ENCODE data around the gene RAB11FIP3.
A peak's percentile ranks its signal among the peaks of the same experiment; 100 is the strongest.

Gene RAB11FIP3

GRCh38 chr16:426115-426905 is 861 bp downstream of the RAB11FIP3 start:
- Histone ChIP-seq H3K4me3 (ENCODE audit: low read length in 2 of 2) (peak overlapping the region; percentile 3 to 84), H3K9ac (ENCODE audit: low read length in 2 of 2) (peak overlapping the region; percentile 60 to 64), H3K36me3 (ENCODE audit: control insufficient read depth in 2 of 2, insufficient read depth in 2 of 2, low read length in 2 of 2) (peaks cover 0 to 3% of the 10 kb centered on the region in 2 donors), H3K27ac (ENCODE audit: low read length) (no peak overlapping the region), H3K9me3 (ENCODE audit: control insufficient read depth in 2 of 2, low read length in 2 of 2) (no peaks in the 10 kb centered on the region), H3K4me1 (ENCODE audit: control insufficient read depth, insufficient read depth, low read length) (peaks cover 28% of the 10 kb centered on the region), H3K27me3 (ENCODE audit: control insufficient read depth in 1 of 2, insufficient read depth in 2 of 2, low read length in 2 of 2) (no peaks in the 10 kb centered on the region)

DNA sequence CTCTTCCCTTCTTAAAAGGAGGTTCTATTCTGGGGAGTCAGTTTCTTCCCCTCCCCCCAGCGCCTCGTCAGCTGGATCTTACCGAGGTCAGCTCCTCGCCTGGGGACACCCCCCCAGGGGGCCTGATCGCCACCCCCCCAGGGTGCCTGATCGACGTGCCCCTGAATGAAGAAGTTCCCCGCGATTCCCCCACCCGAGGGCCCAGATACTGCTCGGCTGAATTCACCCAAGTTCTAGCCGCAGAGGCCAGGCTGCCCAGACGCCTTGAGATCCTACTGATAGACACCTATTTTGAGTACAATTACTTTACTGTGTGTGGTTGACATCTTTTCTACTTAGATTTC is 1.4 kb downstream of the RAB11FIP3 start:
- Histone ChIP-seq H3K27ac (ENCODE audit: low read length) (no peak overlapping the region), H3K9me3 (ENCODE audit: control insufficient read depth in 2 of 2, low read length in 2 of 2) (no peaks in the 10 kb centered on the region), H3K9ac (ENCODE audit: low read length in 2 of 2) (peak overlapping the region; percentile 60 to 64), H3K4me3 (ENCODE audit: low read length in 2 of 2) (peak overlapping the region; percentile 3 to 84), H3K4me1 (ENCODE audit: control insufficient read depth, insufficient read depth, low read length) (peaks cover 28% of the 10 kb centered on the region), H3K36me3 (ENCODE audit: control insufficient read depth in 2 of 2, insufficient read depth in 2 of 2, low read length in 2 of 2) (peaks cover 0 to 3% of the 10 kb centered on the region in 2 donors), H3K27me3 (ENCODE audit: control insufficient read depth in 1 of 2, insufficient read depth in 2 of 2, low read length in 2 of 2) (no peaks in the 10 kb centered on the region)

GRCh38 chr16:427250-427649 is 1.8 kb downstream of the RAB11FIP3 start:
- Histone ChIP-seq H3K36me3 (ENCODE audit: control insufficient read depth in 2 of 2, insufficient read depth in 2 of 2, low read length in 2 of 2) (peaks cover 0 to 3% of the 10 kb centered on the region in 2 donors), H3K4me1 (ENCODE audit: control insufficient read depth, insufficient read depth, low read length) (peaks cover 28% of the 10 kb centered on the region), H3K9me3 (ENCODE audit: control insufficient read depth in 2 of 2, low read length in 2 of 2) (no peaks in the 10 kb centered on the region), H3K27ac (ENCODE audit: low read length) (no peak overlapping the region), H3K4me3 (ENCODE audit: low read length in 2 of 2) (peak overlapping the region; percentile 3 to 84), H3K27me3 (ENCODE audit: control insufficient read depth in 1 of 2, insufficient read depth in 2 of 2, low read length in 2 of 2) (no peaks in the 10 kb centered on the region), H3K9ac (ENCODE audit: low read length in 2 of 2) (peak overlapping the region; percentile 60 to 64)

GRCh38 chr16:430904-431303 is 5.5 kb downstream of the RAB11FIP3 start:
- Histone ChIP-seq H3K9me3 (ENCODE audit: control insufficient read depth in 2 of 2, low read length in 2 of 2) (no peaks in the 10 kb centered on the region), H3K9ac (ENCODE audit: low read length in 2 of 2) (no peak overlapping the region), H3K4me3 (ENCODE audit: low read length in 2 of 2) (no peak overlapping the region), H3K27me3 (ENCODE audit: control insufficient read depth in 1 of 2, insufficient read depth in 2 of 2, low read length in 2 of 2) (no peaks in the 10 kb centered on the region), H3K4me1 (ENCODE audit: control insufficient read depth, insufficient read depth, low read length) (peaks cover 14% of the 10 kb centered on the region), H3K27ac (ENCODE audit: low read length) (no peak overlapping the region), H3K36me3 (ENCODE audit: control insufficient read depth in 2 of 2, insufficient read depth in 2 of 2, low read length in 2 of 2) (peaks cover 0 to 3% of the 10 kb centered on the region in 2 donors)

DNA sequence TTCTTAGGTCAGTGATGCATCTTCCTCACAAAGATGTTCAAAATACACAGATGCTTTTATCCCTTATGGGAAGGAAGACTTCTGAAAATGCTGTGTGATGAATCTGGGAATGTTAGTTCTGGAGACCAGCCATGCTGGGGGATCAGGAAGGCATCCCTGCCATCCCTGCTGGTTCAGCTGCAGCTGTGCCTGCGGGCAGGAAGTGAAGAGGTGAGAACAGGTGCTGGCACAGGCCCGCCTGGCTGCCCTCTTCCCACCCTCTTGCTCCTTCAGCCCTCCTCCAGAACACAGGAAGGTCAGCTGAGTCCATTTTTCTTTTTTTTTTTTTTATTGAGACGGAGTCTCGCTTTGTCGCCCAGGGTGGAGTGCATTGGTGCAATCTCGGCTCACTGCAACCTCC is 15.2 kb downstream of the RAB11FIP3 start:
- no peaks in the 10 kb centered on the region for H3K9me3 ChIP-seq (ENCODE audit: control insufficient read depth in 2 of 2, low read length in 2 of 2)
- no peaks in the 10 kb centered on the region for H3K4me1 ChIP-seq (ENCODE audit: control insufficient read depth, insufficient read depth, low read length)
- no peak overlapping the region for H3K4me3 ChIP-seq (ENCODE audit: low read length in 2 of 2)
- H3K27me3 ChIP-seq (ENCODE audit: control insufficient read depth in 1 of 2, insufficient read depth in 2 of 2, low read length in 2 of 2), result no peaks in the 10 kb centered on the region
- no peak overlapping the region for H3K27ac ChIP-seq (ENCODE audit: low read length)
- no peak overlapping the region for H3K9ac ChIP-seq (ENCODE audit: low read length in 2 of 2)
- peaks cover 0 to 7% of the 10 kb centered on the region in 2 donors for H3K36me3 ChIP-seq (ENCODE audit: control insufficient read depth in 2 of 2, insufficient read depth in 2 of 2, low read length in 2 of 2)

- Histone ChIP-seq H3K36me3 (ENCODE audit: control insufficient read depth in 2 of 2, insufficient read depth in 2 of 2, low read length in 2 of 2) (peaks cover 0 to 7% of the 10 kb centered on the region in 2 donors), H3K27ac (ENCODE audit: low read length) (no peak overlapping the region), H3K9ac (ENCODE audit: low read length in 2 of 2) (no peak overlapping the region), H3K4me3 (ENCODE audit: low read length in 2 of 2) (no peak overlapping the region), H3K9me3 (ENCODE audit: control insufficient read depth in 2 of 2, low read length in 2 of 2) (no peaks in the 10 kb centered on the region), H3K27me3 (ENCODE audit: control insufficient read depth in 1 of 2, insufficient read depth in 2 of 2, low read length in 2 of 2) (no peaks in the 10 kb centered on the region), H3K4me1 (ENCODE audit: control insufficient read depth, insufficient read depth, low read length) (no peaks in the 10 kb centered on the region)
These were observed 16.0 kb downstream of the RAB11FIP3 start for GRCh38 chr16:441447-441846.

- H3K4me3 ChIP-seq (ENCODE audit: low read length in 2 of 2), result no peak overlapping the region
These were observed 17.5 kb downstream of the RAB11FIP3 start for GRCh38 chr16:442976-443375.

GRCh38 chr16:444027-444426 is 18.6 kb downstream of the RAB11FIP3 start:
- Histone ChIP-seq H3K27ac (ENCODE audit: low read length) (no peak overlapping the region), H3K36me3 (ENCODE audit: control insufficient read depth in 2 of 2, insufficient read depth in 2 of 2, low read length in 2 of 2) (peaks cover 0 to 7% of the 10 kb centered on the region in 2 donors), H3K27me3 (ENCODE audit: control insufficient read depth in 1 of 2, insufficient read depth in 2 of 2, low read length in 2 of 2) (no peaks in the 10 kb centered on the region)

More at GRCh38 chr16:442976-443375, 17.5 kb downstream of the RAB11FIP3 start:
- H3K27ac ChIP-seq (ENCODE audit: low read length), result no peak overlapping the region
- H3K36me3 ChIP-seq (ENCODE audit: control insufficient read depth in 2 of 2, insufficient read depth in 2 of 2, low read length in 2 of 2), result peaks cover 0 to 7% of the 10 kb centered on the region in 2 donors
- no peak overlapping the region for H3K9ac ChIP-seq (ENCODE audit: low read length in 2 of 2)
- no peaks in the 10 kb centered on the region for H3K4me1 ChIP-seq (ENCODE audit: control insufficient read depth, insufficient read depth, low read length)
- H3K9me3 ChIP-seq (ENCODE audit: control insufficient read depth in 2 of 2, low read length in 2 of 2), result no peaks in the 10 kb centered on the region
- no peaks in the 10 kb centered on the region for H3K27me3 ChIP-seq (ENCODE audit: control insufficient read depth in 1 of 2, insufficient read depth in 2 of 2, low read length in 2 of 2)

DNA sequence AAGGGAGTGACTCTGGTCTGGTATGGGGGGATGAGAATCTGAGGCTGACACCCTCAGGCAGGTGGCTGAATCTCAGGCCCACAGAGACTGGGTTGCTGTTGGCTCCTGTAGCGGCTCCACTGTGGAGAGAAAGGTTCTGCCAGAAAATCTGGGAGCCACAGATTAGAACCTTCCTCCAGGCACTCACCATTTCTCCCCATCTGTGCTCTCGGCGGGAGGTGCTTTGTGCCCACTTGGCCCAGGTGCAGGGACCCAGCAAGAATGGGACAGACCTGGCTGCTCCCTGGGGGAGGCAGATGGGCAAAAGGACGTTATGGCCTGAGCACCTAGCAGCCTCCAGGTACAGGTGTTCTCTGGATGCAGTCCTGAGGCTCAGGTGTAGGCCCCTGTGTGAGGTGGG is 20.1 kb downstream of the RAB11FIP3 start:
- H3K4me3 ChIP-seq (ENCODE audit: low read length in 2 of 2), result no peak overlapping the region
- H3K27ac ChIP-seq (ENCODE audit: low read length), result no peak overlapping the region
- H3K36me3 ChIP-seq (ENCODE audit: control insufficient read depth in 2 of 2, insufficient read depth in 2 of 2, low read length in 2 of 2), result peaks cover 0 to 4% of the 10 kb centered on the region in 2 donors
- no peaks in the 10 kb centered on the region for H3K4me1 ChIP-seq (ENCODE audit: control insufficient read depth, insufficient read depth, low read length)
- H3K9ac ChIP-seq (ENCODE audit: low read length in 2 of 2), result no peak overlapping the region
- no peaks in the 10 kb centered on the region for H3K27me3 ChIP-seq (ENCODE audit: control insufficient read depth in 1 of 2, insufficient read depth in 2 of 2, low read length in 2 of 2)
- no peaks in the 10 kb centered on the region for H3K9me3 ChIP-seq (ENCODE audit: control insufficient read depth in 2 of 2, low read length in 2 of 2)

More at GRCh38 chr16:444027-444426, 18.6 kb downstream of the RAB11FIP3 start:
- Histone ChIP-seq H3K9ac (ENCODE audit: low read length in 2 of 2) (no peak overlapping the region), H3K4me1 (ENCODE audit: control insufficient read depth, insufficient read depth, low read length) (no peaks in the 10 kb centered on the region), H3K9me3 (ENCODE audit: control insufficient read depth in 2 of 2, low read length in 2 of 2) (no peaks in the 10 kb centered on the region), H3K4me3 (ENCODE audit: low read length in 2 of 2) (no peak overlapping the region)

DNA sequence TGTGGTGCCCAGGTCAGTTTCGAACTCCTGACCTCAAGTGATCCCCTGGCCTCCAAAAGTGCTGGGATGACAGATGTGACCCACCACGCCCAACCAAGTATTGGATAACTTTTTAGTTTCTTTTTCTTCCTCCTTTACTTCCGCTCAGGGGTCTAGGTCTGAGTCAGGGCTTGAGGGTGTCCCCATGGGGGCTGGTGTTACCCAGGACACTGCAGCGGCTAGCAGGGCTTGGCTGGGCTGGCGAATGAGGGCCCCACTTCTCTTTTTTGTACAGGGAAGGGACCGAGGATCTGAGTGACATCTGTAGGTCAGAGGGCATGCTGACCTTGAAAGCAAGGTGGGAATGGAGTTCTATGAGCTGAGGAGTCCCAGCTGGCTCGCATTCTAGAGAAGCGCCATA is 24.9 kb downstream of the RAB11FIP3 start:
- Histone ChIP-seq H3K9ac (ENCODE audit: low read length in 2 of 2) (no peak overlapping the region), H3K9me3 (ENCODE audit: control insufficient read depth in 2 of 2, low read length in 2 of 2) (no peaks in the 10 kb centered on the region)

DNA sequence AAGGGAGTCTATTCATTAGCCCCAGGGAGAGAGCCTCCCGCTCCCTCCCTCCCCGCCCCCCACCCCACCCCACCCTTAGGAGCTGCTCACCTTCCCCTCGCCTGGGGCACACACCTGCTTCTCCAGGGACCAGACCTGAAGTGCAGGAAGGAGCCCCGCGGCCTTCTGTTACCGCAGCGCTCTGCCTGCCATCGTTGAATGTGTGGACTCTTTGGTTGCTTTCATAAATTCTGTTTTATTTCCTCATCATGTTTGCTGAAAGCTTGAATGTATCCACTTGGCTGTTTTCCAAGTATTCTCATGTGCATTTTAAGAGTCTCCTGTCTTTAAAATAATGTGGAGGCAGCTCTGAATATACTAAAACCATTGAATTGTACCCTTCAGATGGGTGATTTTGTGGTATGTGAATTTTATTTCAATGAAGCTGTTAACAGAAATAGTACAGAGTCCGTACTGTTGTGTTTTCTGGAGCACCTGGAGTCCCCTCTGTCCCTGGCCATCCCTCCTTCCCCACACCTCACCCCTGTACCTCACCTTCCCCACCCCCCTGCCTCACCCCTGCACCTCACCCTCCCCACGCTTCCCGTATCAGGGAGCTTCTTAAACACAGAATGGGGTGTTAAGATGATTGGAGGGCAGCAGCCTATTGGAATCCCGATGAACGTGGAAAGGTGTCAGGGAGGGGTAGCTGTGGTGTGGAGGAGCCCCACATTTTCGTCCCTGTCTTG is 25.5 kb downstream of the RAB11FIP3 start:
- Histone ChIP-seq H3K4me3 (ENCODE audit: low read length in 2 of 2) (no peak overlapping the region), H3K27ac (ENCODE audit: low read length) (no peak overlapping the region), H3K9ac (ENCODE audit: low read length in 2 of 2) (no peak overlapping the region), H3K4me1 (ENCODE audit: control insufficient read depth, insufficient read depth, low read length) (no peaks in the 10 kb centered on the region), H3K27me3 (ENCODE audit: control insufficient read depth in 1 of 2, insufficient read depth in 2 of 2, low read length in 2 of 2) (no peaks in the 10 kb centered on the region), H3K36me3 (ENCODE audit: control insufficient read depth in 2 of 2, insufficient read depth in 2 of 2, low read length in 2 of 2) (no peaks in the 10 kb centered on the region), H3K9me3 (ENCODE audit: control insufficient read depth in 2 of 2, low read length in 2 of 2) (no peaks in the 10 kb centered on the region)

More for the DNA sequence above, 24.9 kb downstream of the RAB11FIP3 start:
- Histone ChIP-seq H3K4me1 (ENCODE audit: control insufficient read depth, insufficient read depth, low read length) (no peaks in the 10 kb centered on the region), H3K27me3 (ENCODE audit: control insufficient read depth in 1 of 2, insufficient read depth in 2 of 2, low read length in 2 of 2) (no peaks in the 10 kb centered on the region), H3K36me3 (ENCODE audit: control insufficient read depth in 2 of 2, insufficient read depth in 2 of 2, low read length in 2 of 2) (no peaks in the 10 kb centered on the region), H3K27ac (ENCODE audit: low read length) (no peak overlapping the region), H3K4me3 (ENCODE audit: low read length in 2 of 2) (no peak overlapping the region)

All from stomach smooth muscle (tissue), 2 donors.